ENCODE data around the gene PRCC. TPM values are rescaled to one million over a fixed set of nuclear protein-coding genes. Genes with fewer than 3 reads are reported as not detected.

PRCC gene
- total RNA-seq, 2 experiments from 2014 or later: 68.7 to 99.8 TPM

- H3K9me3 Mint-ChIP-seq (ENCODE audit: low read depth): no peaks in the 10 kb centered on the region
- DNase-seq (no peak), ATAC-seq (no peak)
- CTCF ChIA-PET: interaction anchor here (1.1 to 5.6 kb wide), 3 partner anchors 12 to 121 kb away, joined by 9 to 37 read pairs (median 17); partner anchors contain the start of genes HDGF and NTRK1
- H3K4me3 Mint-ChIP-seq: peak overlapping the region; percentile 22
- H3K27me3 Mint-ChIP-seq: no peaks in the 10 kb centered on the region
- H3K27ac Mint-ChIP-seq: peak overlapping the region; percentile 26
- H3K36me3 Mint-ChIP-seq: peaks cover 31% of the 10 kb centered on the region
- H3K4me1 Mint-ChIP-seq: peaks cover 43% of the 10 kb centered on the region
Measured at GRCh38 chr1:156738916-156739315, 28.4 kb upstream of the PRCC start.

DNA sequence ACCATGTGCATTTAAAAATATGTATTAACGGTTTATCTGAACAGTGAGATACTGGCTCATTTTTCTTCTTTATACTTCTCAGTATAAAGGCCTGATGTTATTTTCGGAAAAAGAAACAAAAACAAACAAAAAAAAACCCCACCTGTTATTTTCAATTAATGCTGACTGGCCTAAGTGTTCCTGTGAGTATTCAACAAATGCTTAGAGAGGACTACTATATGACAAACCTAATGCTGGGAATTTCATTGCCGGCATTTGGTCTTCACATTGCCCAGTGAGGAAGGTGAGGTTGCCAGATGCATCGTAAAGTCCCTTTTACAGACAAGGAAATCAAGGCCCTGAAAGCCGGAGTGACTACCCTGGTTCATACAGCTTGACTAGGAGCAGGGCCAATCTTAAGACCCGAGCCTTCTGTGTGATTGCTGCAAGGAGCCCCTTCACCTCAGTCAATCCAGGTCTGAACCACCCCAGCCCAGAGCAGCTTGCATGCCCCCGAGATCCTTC, 27.0 kb upstream of the PRCC start:
- ATAC-seq: no peak
- Mint-ChIP-seq H3K4me1 (peaks cover 54% of the 10 kb centered on the region), H3K9me3 (ENCODE audit: low read depth) (no peaks in the 10 kb centered on the region), H3K27me3 (no peaks in the 10 kb centered on the region), H3K27ac (peak overlapping the region; percentile 96), H3K36me3 (peaks cover 33% of the 10 kb centered on the region), H3K4me3 (peak overlapping the region; percentile 95)
- DNase-seq: no peak
- CTCF ChIA-PET: interaction anchor here (0.7 to 5.6 kb wide), 8 partner anchors 11 to 120 kb away, joined by 3 to 87 read pairs (median 6); partner anchors contain the start of genes HDGF, ISG20L2, METTL25B and NTRK1

- H3K27ac Mint-ChIP-seq: peak within 1 kb of the TSS; percentile 96
- H3K4me1 Mint-ChIP-seq: peaks cover 61% of the 10 kb centered on the region
- ATAC-seq: peak; percentile 91
- H3K4me3 Mint-ChIP-seq: peak within 1 kb of the TSS; percentile 95
- CTCF ChIA-PET: interaction anchor here (0.7 to 5.6 kb wide), 11 partner anchors 10 to 121 kb away, joined by 3 to 87 read pairs (median 3); partner anchors contain the start of genes HDGF, ISG20L2, METTL25B and NTRK1
- peaks cover 36% of the 10 kb centered on the region for H3K36me3 Mint-ChIP-seq
- no peaks in the 10 kb centered on the region for H3K9me3 Mint-ChIP-seq (ENCODE audit: low read depth)
- DNase-seq: peak; percentile 99
- no peaks in the 10 kb centered on the region for H3K27me3 Mint-ChIP-seq
Measured at GRCh38 chr1:156740741-156741480, 26.4 kb upstream of the PRCC start, which contains the start of gene MRPL24. MRPL24 (minus strand) TSS chr1:156741088; CDS start chr1:156738704, 2,384 bp downstream.

- H3K4me3 Mint-ChIP-seq: peak overlapping the region; percentile 95
- H3K36me3 Mint-ChIP-seq: peaks cover 36% of the 10 kb centered on the region
- CTCF ChIA-PET: interaction anchor here (0.8 to 5.6 kb wide), 9 partner anchors 10 to 120 kb away, joined by 3 to 87 read pairs (median 3); partner anchors contain the start of genes HDGF, ISG20L2, METTL25B and NTRK1
- H3K27ac Mint-ChIP-seq: peak overlapping the region; percentile 96
- peaks cover 67% of the 10 kb centered on the region for H3K4me1 Mint-ChIP-seq
- no peak for DNase-seq
- H3K9me3 Mint-ChIP-seq (ENCODE audit: low read depth): no peaks in the 10 kb centered on the region
- ATAC-seq: no peak
- no peaks in the 10 kb centered on the region for H3K27me3 Mint-ChIP-seq
Measured at GRCh38 chr1:156741481-156741983, 25.8 kb upstream of the PRCC start.

DNA sequence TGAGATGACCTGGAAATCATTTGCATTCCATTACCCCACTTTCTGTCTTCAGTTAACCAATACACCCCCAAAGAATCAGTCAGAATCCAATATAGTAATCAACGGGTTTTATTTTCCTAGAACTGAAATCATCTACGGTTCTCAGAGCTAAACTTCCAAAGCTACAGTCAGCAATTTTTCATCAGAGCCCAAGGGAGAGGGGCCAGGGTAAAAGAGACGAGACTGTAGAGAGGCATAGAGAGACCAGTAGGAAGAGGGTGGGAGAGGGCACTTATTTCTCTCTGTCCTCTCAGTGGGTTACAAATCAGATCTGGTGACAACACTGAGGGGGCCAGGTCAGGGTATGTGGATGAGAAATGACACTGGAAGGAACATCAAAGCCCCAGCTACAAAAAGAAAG, 25.3 kb upstream of the PRCC start:
- H3K9me3 Mint-ChIP-seq (ENCODE audit: low read depth): no peaks in the 10 kb centered on the region
- peak overlapping the region; percentile 95 for H3K4me3 Mint-ChIP-seq
- peaks cover 38% of the 10 kb centered on the region for H3K36me3 Mint-ChIP-seq
- peaks cover 71% of the 10 kb centered on the region for H3K4me1 Mint-ChIP-seq
- CTCF ChIA-PET: interaction anchor here (0.8 to 5.6 kb wide), 5 partner anchors 9 to 118 kb away, joined by 3 to 87 read pairs (median 17); partner anchors contain the start of genes HDGF, ISG20L2, METTL25B and NTRK1
- peak overlapping the region; percentile 96 for H3K27ac Mint-ChIP-seq
- ATAC-seq (no peak), DNase-seq (no peak)
- H3K27me3 Mint-ChIP-seq: no peaks in the 10 kb centered on the region

GRCh38 chr1:156742801-156743200, 24.5 kb upstream of the PRCC start:
- DNase-seq (no peak), ATAC-seq (no peak)
- H3K27me3 Mint-ChIP-seq: no peaks in the 10 kb centered on the region
- peak overlapping the region; percentile 96 for H3K27ac Mint-ChIP-seq
- no peak overlapping the region for H3K4me3 Mint-ChIP-seq
- H3K4me1 Mint-ChIP-seq: peaks cover 78% of the 10 kb centered on the region
- CTCF ChIA-PET: interaction anchor here (0.8 to 5.6 kb wide), 4 partner anchors 9 to 117 kb away, joined by 3 to 87 read pairs (median 27); partner anchors contain the start of genes HDGF, ISG20L2, METTL25B and NTRK1
- H3K36me3 Mint-ChIP-seq: peaks cover 35% of the 10 kb centered on the region
- H3K9me3 Mint-ChIP-seq (ENCODE audit: low read depth): no peaks in the 10 kb centered on the region

DNA sequence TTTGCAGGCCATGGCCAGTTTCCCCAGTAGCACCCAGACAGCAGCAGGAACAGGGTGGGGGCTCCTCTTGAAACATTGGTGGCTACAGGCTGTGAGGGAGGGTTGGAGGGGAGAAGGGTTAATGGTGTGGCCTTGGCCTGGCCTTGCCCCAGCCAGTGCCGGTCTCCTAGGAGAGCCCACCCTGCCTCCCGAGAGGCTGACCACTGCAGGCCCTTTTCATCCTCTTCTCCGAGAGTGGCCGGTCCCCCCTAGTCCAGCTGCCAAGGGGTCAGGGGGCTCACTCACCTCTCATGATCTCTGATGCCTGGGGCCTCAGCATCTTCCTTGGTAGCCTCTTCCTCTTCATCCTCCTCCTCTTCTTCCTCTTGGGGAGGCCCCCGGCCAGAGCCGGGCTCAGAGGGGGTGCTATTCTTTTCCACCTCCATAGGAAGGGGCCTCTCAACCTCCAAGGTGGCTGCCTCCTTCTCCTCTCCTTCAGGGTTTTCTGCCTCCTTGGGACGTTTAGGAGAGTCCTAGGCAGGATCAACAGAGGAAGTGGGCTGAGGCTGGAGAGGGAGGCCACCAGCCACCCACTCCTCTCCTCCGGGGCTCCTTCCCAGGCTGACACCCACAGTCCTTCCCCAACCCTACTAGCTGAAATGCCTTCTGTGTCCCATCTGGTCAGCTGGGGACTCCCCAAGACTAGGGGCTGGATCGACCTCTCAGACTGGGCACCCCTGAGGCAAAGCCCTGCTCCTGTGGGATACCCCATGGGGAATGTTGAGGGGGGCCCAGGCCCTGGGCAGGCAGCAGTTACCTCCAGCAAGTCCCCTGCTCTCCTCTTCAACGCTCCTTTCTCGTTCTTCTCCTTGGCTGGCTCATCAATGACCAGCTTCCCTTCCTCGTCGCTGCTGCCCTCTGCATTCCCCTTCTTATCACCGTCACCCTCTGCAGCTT, 23.7 kb upstream of the PRCC start:
- H3K4me3 Mint-ChIP-seq: no peak overlapping the region

GRCh38 chr1:156744344-156744743, 23.0 kb upstream of the PRCC start:
- peaks cover 86% of the 10 kb centered on the region for H3K4me1 Mint-ChIP-seq
- H3K27me3 Mint-ChIP-seq: no peaks in the 10 kb centered on the region
- peaks cover 29% of the 10 kb centered on the region for H3K36me3 Mint-ChIP-seq
- ATAC-seq: no peak
- H3K27ac Mint-ChIP-seq: peak overlapping the region; percentile 64
- no peak for DNase-seq
- CTCF ChIA-PET: interaction anchor here (5.1 kb wide), 1 partner anchor 16 kb away, joined by 87 read pairs; the partner anchor contains the start of genes ISG20L2 and METTL25B
- no peak overlapping the region for H3K4me3 Mint-ChIP-seq
- H3K9me3 Mint-ChIP-seq (ENCODE audit: low read depth): no peaks in the 10 kb centered on the region

More for the DNA sequence above, 23.7 kb upstream of the PRCC start:
- CTCF ChIA-PET: interaction anchor here (5.1 to 5.6 kb wide), 2 partner anchors 8 to 15 kb away, joined by 37 to 87 read pairs; partner anchors contain the start of genes HDGF, ISG20L2 and METTL25B
- H3K27me3 Mint-ChIP-seq: no peaks in the 10 kb centered on the region
- H3K27ac Mint-ChIP-seq: peak overlapping the region; percentile 29
- no peaks in the 10 kb centered on the region for H3K9me3 Mint-ChIP-seq (ENCODE audit: low read depth)
- peaks cover 85% of the 10 kb centered on the region for H3K4me1 Mint-ChIP-seq
- no peak for DNase-seq
- peaks cover 27% of the 10 kb centered on the region for H3K36me3 Mint-ChIP-seq
- ATAC-seq: no peak

DNA sequence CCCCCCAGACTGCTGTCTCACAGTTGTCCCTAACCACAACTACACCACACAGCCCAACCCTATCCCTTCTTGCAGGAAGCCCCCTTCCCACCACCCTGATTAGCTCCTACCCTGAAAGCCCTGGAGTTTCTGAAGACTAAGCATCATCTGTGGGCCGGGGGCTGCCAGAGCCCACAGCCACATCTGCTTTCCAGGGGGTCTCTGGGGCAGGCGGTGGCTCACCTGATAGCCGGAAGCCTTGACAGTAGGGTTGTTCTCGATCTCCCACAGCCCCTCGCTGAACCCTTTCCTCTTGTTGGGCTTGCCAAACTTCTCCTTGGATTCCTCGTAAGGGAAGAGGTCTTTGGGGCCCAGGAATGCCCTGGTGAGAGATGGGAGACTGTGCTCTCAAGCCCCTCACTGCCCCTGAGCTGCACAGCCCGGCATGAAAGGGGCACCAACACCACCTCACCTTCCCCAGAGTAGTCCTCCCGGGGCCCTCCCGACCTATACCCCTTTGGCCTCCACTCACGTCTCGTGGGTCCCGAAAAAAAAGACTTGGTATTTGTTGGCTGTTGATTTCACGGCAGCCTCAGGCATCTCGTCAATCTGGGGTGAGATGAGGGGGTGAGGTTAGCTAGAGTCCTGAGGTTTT, 22.4 kb upstream of the PRCC start:
- CTCF ChIA-PET: interaction anchor here (1.3 to 5.1 kb wide), 2 partner anchors 16 to 58 kb away, joined by 3 to 87 read pairs; partner anchors contain the start of genes ISG20L2 and METTL25B
- Mint-ChIP-seq H3K36me3 (peaks cover 34% of the 10 kb centered on the region), H3K27me3 (no peaks in the 10 kb centered on the region), H3K4me1 (peaks cover 88% of the 10 kb centered on the region), H3K9me3 (ENCODE audit: low read depth) (no peaks in the 10 kb centered on the region), H3K27ac (peak overlapping the region; percentile 64), H3K4me3 (no peak overlapping the region)
- ATAC-seq: no peak
- DNase-seq: no peak

DNA sequence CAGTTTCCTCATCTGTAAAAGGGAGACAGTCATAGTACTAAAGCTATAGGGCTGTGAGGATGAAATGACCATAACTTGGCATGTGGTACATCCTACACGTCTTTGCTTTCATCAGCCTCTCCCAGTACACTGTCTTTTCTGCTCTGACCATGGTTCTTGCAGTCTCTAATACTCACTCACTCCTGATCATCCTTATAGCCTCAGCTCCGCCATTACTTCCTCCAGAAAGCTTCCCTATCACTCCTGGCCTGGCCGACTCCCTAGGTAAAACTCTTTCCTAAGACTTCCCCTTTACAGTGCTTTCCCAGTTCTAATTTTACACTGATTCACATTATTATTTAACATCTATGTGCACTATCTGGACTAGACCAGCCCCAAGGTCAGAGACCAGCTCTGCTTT, 21.5 kb upstream of the PRCC start:
- no peak for DNase-seq
- Mint-ChIP-seq H3K4me1 (peaks cover 81% of the 10 kb centered on the region), H3K36me3 (peaks cover 39% of the 10 kb centered on the region), H3K27me3 (no peaks in the 10 kb centered on the region), H3K9me3 (ENCODE audit: low read depth) (no peaks in the 10 kb centered on the region), H3K4me3 (no peak overlapping the region), H3K27ac (peak overlapping the region; percentile 38)
- no peak for ATAC-seq
- CTCF ChIA-PET: interaction anchor here (1.3 to 3.3 kb wide), 2 partner anchors 19 to 59 kb away, joined by 3 to 44 read pairs; partner anchors contain the start of genes ISG20L2 and METTL25B

DNA sequence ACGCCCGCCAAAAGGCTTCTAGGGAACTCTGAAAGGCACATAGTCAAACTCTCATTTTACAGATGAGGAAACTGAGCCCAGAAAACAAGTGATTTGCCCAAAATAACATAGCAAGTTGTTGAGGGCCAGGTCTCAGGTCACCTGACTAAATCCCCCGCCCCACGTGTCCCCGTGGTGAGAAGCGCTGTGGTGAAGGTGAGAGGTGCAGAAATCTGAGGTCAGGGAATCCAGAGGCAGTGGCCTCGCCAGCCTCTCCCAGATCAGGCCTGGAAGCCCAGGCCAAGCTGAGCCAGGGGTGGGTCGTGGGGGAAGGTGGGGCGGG, 21.0 kb upstream of the PRCC start:
- CTCF ChIA-PET: interaction anchor here (1.3 to 3.3 kb wide), 2 partner anchors 19 to 59 kb away, joined by 3 to 44 read pairs; partner anchors contain the start of genes ISG20L2 and METTL25B
- H3K27me3 Mint-ChIP-seq: no peaks in the 10 kb centered on the region
- peaks cover 78% of the 10 kb centered on the region for H3K4me1 Mint-ChIP-seq
- H3K27ac Mint-ChIP-seq: peak overlapping the region; percentile 94
- H3K9me3 Mint-ChIP-seq (ENCODE audit: low read depth): no peaks in the 10 kb centered on the region
- ATAC-seq (no peak), DNase-seq (no peak)
- peak overlapping the region; percentile 98 for H3K4me3 Mint-ChIP-seq
- peaks cover 36% of the 10 kb centered on the region for H3K36me3 Mint-ChIP-seq

Data from activated CD8-positive, alpha-beta memory T cell treated with anti-CD3 and anti-CD28 coated beads, Interleukin-2, amount 10 ng/mL, durations not matched to agents 7 days and 5 days (primary cell).